Myocyte (in vitro differentiated cells): ENCODE measurements around the gene JCHAIN. TPM values are rescaled to one million over a fixed set of nuclear protein-coding genes. Genes with fewer than 3 reads are reported as not detected.
"Not testable (repeated sequence)": the region's sequence is repeated elsewhere in the genome, so short reads cannot be mapped to it uniquely, and the experiment has no call there.

Source experiments
- DNase-seq: peaks from one replicate; pipeline ENCODE4 v3.0.0-alpha.2; 2012; ENCODE audit warnings: low read depth
- polyA plus RNA-seq: library from polyadenylated mRNA; unstranded; fragments of >200 nt; gene quantifications from one replicate; pipeline ENCODE4 v1.2.1, GENCODE V29; 2012; ENCODE audit warnings: missing spikeins
- total RNA-seq: library from RNA; depleted of rRNA; stranded (reverse); fragments of >200 nt; gene quantifications from 2 replicates; pipeline ENCODE4 v1.2.3, GENCODE V29; 2014

JCHAIN gene
- 4.0 and 12.5 TPM in 2 replicates for total RNA-seq
- polyA plus RNA-seq = 1.3 TPM

- DNase-seq = no peak
Measured at GRCh38 chr4:70666369-70666768, at the start of gene JCHAIN. Gene JCHAIN, minus strand, starts transcription at chr4:70666508. Its CDS starts 18 bp downstream, at chr4:70666490.

- DNase-seq = no peak
Measured at GRCh38 chr4:70715097-70715496, 48.8 kb upstream of the JCHAIN start.

DNA sequence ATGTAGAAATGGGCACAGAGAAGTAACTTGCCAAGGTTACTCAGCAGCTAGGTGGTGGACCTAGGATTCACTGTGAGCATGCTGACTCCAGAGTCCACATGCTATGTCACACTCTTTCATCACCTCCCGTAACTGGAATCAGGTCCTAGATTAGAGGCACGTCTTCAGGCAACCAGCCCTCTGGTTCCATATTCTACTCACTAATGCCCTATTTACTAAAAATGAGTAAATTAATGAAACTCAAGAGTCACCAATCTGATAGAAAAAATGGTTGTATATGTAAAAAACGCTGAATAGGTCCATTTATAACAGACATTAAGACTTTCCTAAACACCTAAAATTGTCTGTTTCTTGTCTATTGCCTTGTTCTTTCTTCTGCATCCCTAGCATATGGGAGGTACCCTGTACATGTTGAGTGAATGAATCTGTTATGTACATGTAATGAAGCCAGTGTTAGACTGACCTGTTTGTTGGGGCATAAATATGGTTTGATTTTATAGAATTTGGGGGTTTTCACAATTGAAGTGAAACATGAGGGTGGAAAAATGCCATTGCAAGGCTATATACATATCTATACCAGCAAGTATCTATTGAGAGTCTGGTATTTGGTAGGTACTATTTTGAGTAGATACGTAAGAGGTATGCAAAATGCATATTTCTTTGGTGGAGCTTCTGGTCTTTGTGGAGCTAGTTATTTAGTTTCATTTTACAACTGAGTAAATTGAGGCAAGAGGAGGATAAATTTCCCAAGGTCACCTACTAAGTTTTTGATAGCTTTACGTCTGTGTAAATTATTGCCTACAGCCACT, 48.0 kb upstream of the JCHAIN start:
- DNase-seq = no peak

DNA sequence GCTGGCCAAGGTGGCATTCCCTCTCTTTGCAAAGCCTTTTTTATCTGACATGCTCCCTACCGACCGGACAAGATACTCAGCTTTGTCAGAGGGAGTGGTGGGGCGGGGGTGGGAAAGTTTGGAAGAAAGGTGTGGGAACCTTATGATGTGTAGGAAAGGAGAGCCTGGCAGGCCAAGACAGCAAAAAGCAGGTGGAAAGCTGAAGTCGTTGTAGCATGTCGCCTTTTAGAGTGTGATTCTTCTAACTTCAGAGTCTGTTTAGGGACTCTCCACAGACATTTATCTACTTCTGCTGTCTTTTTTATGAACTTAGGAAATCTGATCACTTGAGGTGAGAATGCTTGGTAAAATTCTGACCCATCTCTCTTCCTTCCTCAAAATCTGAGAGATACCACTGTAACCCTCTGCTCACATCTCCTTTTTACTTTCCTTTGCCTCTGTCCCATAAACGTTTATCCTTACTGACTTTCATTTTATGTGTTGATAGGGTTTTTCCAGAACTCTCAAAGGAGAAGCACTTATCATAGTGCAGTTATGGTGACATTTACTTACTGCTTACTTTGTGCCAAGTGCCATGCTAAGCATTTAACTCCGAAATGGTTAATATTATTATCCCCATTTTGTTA, 47.3 kb upstream of the JCHAIN start:
- DNase-seq = no peak

DNA sequence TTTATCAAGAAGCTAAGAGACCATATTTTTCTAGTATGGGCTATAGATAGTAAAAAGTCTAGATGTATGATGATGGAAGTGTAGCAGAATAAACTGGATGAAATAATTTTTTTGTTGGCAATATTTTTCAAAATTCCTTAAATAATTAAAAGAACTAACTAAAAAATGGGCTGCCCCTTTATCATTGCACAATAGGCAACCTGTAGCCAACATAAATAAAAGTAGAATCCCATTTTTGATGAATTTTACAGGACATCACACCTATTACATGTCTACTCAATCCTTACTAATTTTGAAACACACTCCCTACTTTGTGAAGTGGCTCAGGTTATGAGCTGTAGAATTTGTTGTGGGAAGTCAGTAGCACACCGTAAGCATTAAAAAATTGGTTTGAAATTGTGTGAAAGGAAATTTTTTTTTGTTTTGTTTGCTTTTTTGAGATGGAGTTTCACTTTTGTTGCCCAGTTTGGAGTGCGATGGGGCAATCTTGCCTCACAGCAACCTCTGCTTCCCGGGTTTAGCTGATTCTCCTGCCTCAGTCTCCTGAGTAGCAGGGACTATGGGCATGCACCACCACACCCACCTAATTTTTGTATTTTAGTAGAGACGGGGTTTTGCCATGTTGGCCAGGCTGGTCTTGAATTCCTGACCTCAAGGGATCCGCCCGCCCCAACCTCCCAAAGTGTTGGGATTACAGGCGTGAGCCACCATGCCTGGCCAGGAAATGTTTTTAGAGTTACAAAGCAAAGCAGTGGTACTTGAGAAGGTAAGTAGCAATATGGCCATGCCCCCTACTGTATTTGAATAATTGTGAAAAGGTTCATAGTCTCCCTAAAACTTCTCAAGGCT, 46.5 kb upstream of the JCHAIN start:
- no peak for DNase-seq

- no peak for DNase-seq
Measured at GRCh38 chr4:70712150-70712549, 45.8 kb upstream of the JCHAIN start.

GRCh38 chr4:70711599-70711998, 45.3 kb upstream of the JCHAIN start:
- no peak for DNase-seq

DNA sequence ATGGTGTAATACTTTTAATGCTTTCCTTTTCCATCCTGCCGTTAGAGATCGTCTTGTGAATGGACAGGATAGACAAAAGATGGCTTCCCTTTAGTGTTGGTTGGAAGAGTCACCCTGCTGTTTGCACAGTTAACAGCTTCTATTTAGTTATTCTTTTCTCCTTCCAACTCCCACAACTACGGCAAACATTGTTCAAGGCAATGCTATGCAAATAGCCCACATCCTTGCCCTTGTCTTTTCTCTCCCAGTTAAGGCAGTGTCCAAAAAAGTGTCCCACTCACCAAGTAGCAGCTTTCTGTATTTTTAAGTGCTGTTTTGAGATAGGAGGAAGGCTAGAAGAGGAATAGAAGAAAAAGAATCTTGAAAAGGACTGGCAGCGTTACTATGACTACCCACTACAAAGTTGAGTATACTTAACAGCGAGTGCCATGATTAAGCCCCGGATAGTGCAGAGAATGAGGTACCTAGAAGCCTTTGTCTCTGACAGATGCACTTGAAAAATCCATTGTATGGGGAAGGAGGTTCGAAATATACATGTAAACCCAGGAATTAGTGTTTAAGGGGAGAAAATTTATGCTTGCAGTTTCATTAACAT, 43.4 kb upstream of the JCHAIN start:
- no peak for DNase-seq

- peak; percentile 10 for DNase-seq
Measured at GRCh38 chr4:70706516-70706915, 40.2 kb upstream of the JCHAIN start.

GRCh38 chr4:70706044-70706461, 39.7 kb upstream of the JCHAIN start:
- no peak for DNase-seq

DNA sequence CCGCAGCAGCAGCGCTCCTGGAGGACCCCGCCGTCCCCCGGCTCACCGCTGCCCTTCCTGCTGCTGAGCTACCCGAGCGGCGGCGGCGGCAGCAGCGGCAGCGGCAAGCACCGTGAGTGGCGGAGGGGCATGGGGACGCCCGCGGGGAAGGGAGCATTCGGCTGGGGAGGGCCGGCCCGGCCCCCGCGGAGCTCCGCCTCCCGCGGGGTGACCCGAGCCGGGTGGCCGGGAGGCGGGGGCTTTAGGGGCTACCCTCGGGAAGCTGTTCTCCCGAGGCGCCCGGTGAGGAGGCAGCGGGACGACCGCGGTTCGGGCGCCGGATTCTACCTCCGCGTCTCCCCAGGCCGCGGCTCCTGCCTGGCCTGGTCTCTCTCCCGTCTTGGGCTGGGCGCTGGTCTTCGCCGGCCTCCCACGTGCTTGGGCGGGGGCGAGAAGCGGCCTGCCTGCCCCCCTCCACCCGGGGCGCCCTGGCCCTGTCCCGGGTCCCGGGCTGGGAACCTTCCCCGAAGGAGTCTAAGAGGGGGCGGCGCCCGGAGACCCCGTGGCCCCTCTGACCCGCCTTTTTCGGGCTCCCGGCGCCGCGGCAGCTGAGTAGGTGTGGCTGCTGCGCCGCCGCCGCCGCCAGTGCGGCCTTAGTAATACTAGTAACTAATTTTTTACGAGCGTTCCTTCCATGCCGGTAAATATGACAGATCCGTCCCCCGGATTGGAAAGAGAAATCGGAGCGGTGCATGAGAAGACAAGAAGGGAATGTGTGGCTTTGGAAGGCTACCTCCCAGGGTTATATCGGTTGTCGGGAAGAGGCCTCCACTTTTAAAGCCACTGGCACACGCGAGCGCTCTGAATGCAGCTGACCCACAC, 39.1 kb upstream of the JCHAIN start:
- DNase-seq = peak; percentile 92

DNA sequence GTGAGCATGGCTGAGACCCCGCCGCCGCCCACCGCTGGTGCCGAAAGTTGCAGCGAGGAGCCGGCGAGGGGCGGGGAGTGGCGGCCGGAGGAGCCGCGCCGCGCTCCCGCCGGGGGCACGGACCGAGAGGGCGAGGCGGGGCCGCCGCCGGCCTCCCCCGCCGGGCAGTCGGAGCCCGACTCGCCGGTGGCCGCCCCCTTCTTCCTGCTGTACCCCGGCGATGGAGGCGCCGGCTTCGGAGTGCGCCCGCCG, 38.5 kb upstream of the JCHAIN start:
- DNase-seq = no peak

DNA sequence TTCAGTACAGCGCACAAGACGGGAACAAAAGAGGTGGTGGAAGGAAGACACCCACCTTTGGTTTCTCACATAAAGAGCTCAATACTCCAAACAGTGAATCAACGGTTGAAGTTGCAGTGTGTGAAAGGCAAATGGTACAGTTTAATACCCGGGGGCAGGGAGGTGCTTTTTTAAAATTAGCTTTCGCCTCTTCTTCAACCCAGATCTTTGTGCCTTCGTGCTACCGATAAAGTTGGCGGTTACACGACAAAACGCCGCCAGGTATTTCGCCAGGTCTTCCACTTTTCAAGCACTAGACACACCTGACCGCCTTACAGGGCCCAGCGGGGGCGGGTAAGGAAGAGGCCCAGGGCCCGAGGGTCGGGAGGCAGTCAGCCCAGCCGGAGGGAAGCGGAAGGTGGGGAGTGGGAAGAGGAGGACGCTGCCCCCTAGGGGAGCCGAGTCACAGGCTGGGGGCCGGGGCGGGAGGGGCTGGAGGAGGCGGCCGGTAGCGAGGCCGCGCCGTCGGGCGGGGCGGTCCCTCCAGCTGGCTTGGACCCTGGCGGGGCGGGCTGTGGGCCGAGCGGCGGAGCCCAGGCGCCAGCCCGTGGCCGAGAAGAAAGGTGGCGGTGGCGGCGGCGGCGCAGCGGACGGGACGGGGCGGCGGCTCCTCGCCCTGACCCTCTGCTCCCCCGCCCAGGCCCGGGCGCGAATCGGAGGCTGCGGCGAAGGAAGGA, 38.1 kb upstream of the JCHAIN start:
- peak; percentile 87 for DNase-seq

DNA sequence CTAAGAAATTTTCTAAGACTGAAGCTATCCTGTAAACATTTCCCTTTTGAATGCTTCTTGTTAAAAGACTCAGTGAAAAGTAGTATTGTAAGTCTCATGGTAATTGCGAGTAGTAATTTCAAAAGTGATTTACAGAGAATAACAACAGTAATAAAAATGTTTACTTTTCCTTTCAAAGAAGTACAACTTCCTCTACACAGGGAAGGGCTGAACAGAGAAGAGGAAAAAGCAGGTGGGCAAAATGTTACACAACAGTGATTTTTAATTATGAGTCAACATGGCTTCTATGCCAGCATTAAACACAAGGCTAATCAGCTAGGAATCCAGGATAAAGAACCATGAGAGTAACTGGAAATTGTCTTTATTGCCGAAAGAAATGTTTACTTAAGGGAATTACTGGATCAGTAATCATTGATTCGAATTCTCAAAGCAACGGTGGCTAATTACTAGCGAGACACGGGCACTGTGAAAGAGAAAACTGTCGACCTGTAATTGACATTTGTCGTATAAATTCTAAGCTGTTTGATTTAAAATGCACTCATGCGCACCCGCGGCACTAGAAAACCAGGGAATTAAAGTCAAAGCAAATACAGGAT, 37.4 kb upstream of the JCHAIN start:
- DNase-seq = peak; percentile 53

GRCh38 chr4:70702592-70702991, 36.3 kb upstream of the JCHAIN start:
- not testable (repeated sequence) for DNase-seq

DNA sequence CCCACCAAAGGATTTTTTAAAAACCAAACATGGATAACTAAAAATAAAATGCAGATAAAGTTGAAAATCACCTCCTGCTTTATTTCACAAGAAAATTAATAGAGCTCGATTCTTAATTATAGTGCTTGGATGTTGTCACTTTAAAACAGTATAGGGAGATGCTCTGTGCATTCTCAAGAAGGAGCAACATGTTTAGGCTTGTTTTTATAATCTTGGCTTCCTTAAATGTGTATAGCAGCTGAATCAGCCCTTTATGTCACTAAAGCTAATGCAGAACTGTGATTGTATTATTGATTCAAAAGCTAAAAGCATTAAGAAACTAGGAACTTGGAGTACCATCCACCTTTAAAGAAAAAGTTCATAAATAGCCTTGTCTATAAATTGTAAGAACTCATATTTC, 35.0 kb upstream of the JCHAIN start:
- no peak for DNase-seq

DNA sequence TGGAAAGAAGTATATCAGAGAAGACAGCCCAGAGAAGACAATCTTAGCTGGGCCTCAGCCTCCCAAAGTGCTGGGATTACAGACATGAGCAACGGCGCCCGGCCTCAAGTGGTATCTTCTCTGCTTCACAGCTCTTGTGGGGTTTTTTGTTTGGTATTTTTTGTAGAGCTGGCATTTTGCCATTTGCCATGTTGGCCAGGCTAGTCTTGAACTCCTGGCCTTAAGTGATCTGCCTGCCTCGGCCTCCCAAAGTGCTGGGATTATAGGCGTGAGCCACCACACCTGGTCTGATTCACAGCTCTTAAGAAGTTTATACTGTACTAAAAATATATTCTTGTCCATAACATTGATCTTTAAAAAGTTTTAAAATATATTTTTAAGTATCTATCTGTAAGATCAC, 34.4 kb upstream of the JCHAIN start:
- no peak for DNase-seq

DNA sequence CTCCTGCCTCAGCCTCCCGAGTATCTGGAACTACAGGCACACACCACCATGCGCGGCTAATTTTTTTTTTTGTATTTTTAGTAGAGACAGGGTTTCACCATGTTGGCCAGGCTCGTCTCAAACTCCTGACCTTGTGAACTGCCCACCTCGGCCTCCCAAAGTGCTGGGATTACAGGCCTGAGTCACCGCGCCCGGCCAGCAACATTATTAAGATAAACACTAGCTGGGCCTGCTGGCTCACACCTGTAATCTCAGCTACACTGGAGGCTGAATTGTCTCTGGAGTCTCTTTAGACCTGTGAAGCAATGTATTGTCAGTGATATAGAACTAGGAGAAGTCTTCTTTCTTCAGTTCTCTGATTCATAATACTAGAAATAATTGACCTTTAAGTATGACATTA, 32.1 kb upstream of the JCHAIN start:
- not testable (repeated sequence) for DNase-seq

GRCh38 chr4:70694633-70695032, 28.3 kb upstream of the JCHAIN start:
- not testable (repeated sequence) for DNase-seq

DNA sequence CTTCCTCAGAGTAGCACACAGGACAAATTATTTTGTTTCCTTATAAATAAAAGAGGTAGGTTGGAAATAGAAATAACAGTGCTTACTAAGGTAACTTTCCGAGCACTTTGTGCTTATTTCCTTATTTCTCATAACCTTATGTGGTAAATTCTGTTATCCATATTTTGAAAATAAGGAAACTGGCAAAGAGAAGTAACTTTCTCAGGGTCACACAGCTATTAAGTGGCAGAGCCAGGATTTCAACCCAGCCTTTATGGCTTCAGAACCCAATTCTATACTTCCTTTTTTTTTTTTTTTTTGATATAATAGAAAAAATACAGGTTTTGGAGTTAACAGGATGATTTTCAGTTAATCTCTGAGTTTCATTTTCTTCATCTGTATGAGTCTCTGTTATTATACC, 25.4 kb upstream of the JCHAIN start:
- no peak for DNase-seq
